NCI-H2171 (cell line): ENCODE data around the gene CWC27.

Experiments used
- DNase-seq: peaks from one replicate; lab custom pipeline; 2025; lab: John Stamatoyannopoulos, UW

The CWC27 gene

GRCh38 chr5:64768358-64769312, at the start of gene CWC27, which contains the start of gene SREK1IP1:
TSS of gene CWC27 (plus strand) at chr5:64768930. CDS start at chr5:64769147, 217 bp downstream.
TSS of gene SREK1IP1 (minus strand) at chr5:64768691. CDS start at chr5:64768517, 174 bp downstream.
- DNase-seq, result peak; percentile 72

- no peak for DNase-seq
These were observed 46.1 kb upstream of the CWC27 start for GRCh38 chr5:64722588-64722987.

GRCh38 chr5:64727150-64727549, 41.6 kb upstream of the CWC27 start:
- DNase-seq, result no peak

GRCh38 chr5:64742411-64742810, 26.3 kb upstream of the CWC27 start:
- no peak for DNase-seq

- no peak for DNase-seq
These were observed 25.9 kb upstream of the CWC27 start for GRCh38 chr5:64742821-64743220.

- DNase-seq, result no peak
These were observed 23.8 kb upstream of the CWC27 start for GRCh38 chr5:64744914-64745313.

- no peak for DNase-seq
These were observed 22.3 kb upstream of the CWC27 start for GRCh38 chr5:64746446-64746845.

- DNase-seq, result no peak
These were observed 19.3 kb upstream of the CWC27 start for GRCh38 chr5:64749385-64749784.

- DNase-seq, result no peak
These were observed 14.7 kb upstream of the CWC27 start for GRCh38 chr5:64754066-64754465.

- DNase-seq, result no peak
These were observed 9.8 kb upstream of the CWC27 start for GRCh38 chr5:64758901-64759300.

GRCh38 chr5:64759960-64760660, 8.6 kb upstream of the CWC27 start:
- no peak for DNase-seq

GRCh38 chr5:64763948-64764503, 4.7 kb upstream of the CWC27 start:
- no peak for DNase-seq

GRCh38 chr5:64765804-64766504, 2.8 kb upstream of the CWC27 start:
- DNase-seq, result no peak

- DNase-seq, result no peak
These were observed 1.8 kb upstream of the CWC27 start for GRCh38 chr5:64766941-64767340.

- DNase-seq, result no peak
These were observed 772 bp upstream of the CWC27 start for GRCh38 chr5:64767959-64768357.

- no peak for DNase-seq
These were observed 1.1 kb downstream of the CWC27 start for GRCh38 chr5:64769855-64770254.

- no peak for DNase-seq
These were observed 3.0 kb downstream of the CWC27 start for GRCh38 chr5:64771736-64772135.

GRCh38 chr5:64773533-64773932, 4.8 kb downstream of the CWC27 start:
- DNase-seq, result no peak

- no peak for DNase-seq
These were observed 6.6 kb downstream of the CWC27 start for GRCh38 chr5:64775291-64775690.

- peak; percentile 48 for DNase-seq
These were observed 15.8 kb downstream of the CWC27 start for GRCh38 chr5:64784451-64785025.

- DNase-seq, result no peak
These were observed 17.6 kb downstream of the CWC27 start for GRCh38 chr5:64786372-64786771.

- DNase-seq, result no peak
These were observed 19.4 kb downstream of the CWC27 start for GRCh38 chr5:64788156-64788555.
